GM12878 (cell line): ENCODE results near the gene NUMB. TPM values are rescaled to one million over a fixed set of nuclear protein-coding genes. Genes with fewer than 3 reads are reported as not detected.
A peak's percentile ranks its signal among the peaks of the same experiment; 100 is the strongest.

Experiments
- ATAC-seq: fragments of 200-7000 bp; cut with Tn5 transposase; 3 replicates; pipeline ENCODE4 v1.9.1; 2020; ENCODE audit warnings: mild to moderate bottlenecking, moderate library complexity
- BruUV-seq: library from RNA; stranded (reverse); fragments of 400-500 nt; replicated peaks from 2 replicates; lab custom pipeline; 2021; lab: Mats Ljungman, UMichigan
- CTCF ChIA-PET: fragments of 300-600 bp; sonication (Branson Sonifier 250); formaldehyde crosslinking; extraction: SDS; loops from one replicate; lab custom pipeline; 2021; ENCODE audit warnings: inconsistent platforms; lab: Yijun Ruan, JAX
- POLR2A ChIA-PET: fragments of 350-600 bp; formaldehyde crosslinking; extraction: SDS; loops from one replicate; lab custom pipeline; 2021; ENCODE audit warnings: inconsistent platforms; lab: Charles Lee
- RAD21 ChIA-PET: fragments of 300-600 bp; sonication (Branson Sonifier 250); formaldehyde crosslinking; loops from one replicate; lab custom pipeline; 2023; ENCODE audit warnings: antibody characterized with exemption; ENCODE audit not compliant: unreplicated experiment; lab: Charles Lee
- SMC1A ChIA-PET: fragments of 300-600 bp; sonication (Branson Sonifier 250); formaldehyde crosslinking; loops from one replicate; lab custom pipeline; 2023; ENCODE audit not compliant: unreplicated experiment, uncharacterized antibody; lab: Charles Lee
- DNase-seq: peaks from one replicate; pipeline ENCODE4 v3.0.0-alpha.2; 2011; ENCODE audit warnings: low read depth, low spot score
- FAIRE-seq: peaks from 3 replicates; lab custom pipeline; 2011; peaks lifted over from hg19 to GRCh38; lab: Jason Lieb, UNC
- H2AFZ ChIP-seq: 2 replicates; pipeline ENCODE4 v1.6.0; 2011; ENCODE audit warnings: low read depth, low read length, control low read depth; ENCODE audit not compliant: control insufficient read depth
- H3K27ac ChIP-seq: 2 replicates; pipeline ENCODE4 v1.5.1; 2011; ENCODE audit warnings: control low read depth; ENCODE audit not compliant: control insufficient read depth, insufficient read depth
- H3K27me3 ChIP-seq, 2 experiments: replicated peaks in 1 of 2; 2 replicates each; pipeline versions ENCODE4 v1.6.0 to v1.6.1; 2011; ENCODE audit warnings: low read length in 1 of 2; ENCODE audit not compliant: control insufficient read depth in 2 of 2, insufficient read depth in 2 of 2
- H3K36me3 ChIP-seq, 2 experiments: 2 replicates each; pipeline ENCODE4 v1.5.1; 2011; ENCODE audit warnings: low read length in 1 of 2; ENCODE audit not compliant: control insufficient read depth in 2 of 2, insufficient read depth in 2 of 2
- H3K4me1 ChIP-seq: 2 replicates; pipeline ENCODE4 v1.6.1; 2011; ENCODE audit warnings: mild to moderate bottlenecking, low read length, moderate library complexity, mixed read lengths; ENCODE audit not compliant: control insufficient read depth, insufficient read depth
- H3K4me2 ChIP-seq: 2 replicates; pipeline ENCODE4 v1.6.0; 2011; ENCODE audit warnings: control low read depth; ENCODE audit not compliant: control insufficient read depth, insufficient read depth
- H3K4me3 ChIP-seq: fragments of 200-600 bp; sonication (generic); 2 replicates; pipeline ENCODE4 v1.5.1; 2016
- H3K79me2 ChIP-seq: 2 replicates; pipeline ENCODE4 v1.6.0; 2011; ENCODE audit warnings: low read length; ENCODE audit not compliant: control insufficient read depth, insufficient read depth
- H3K9ac ChIP-seq: 2 replicates; pipeline ENCODE4 v1.8.0; 2011; ENCODE audit warnings: low read length, control low read depth, mixed read lengths; ENCODE audit not compliant: control insufficient read depth, insufficient read depth
- H3K9me3 ChIP-seq: replicated peaks from 3 replicates; pipeline ENCODE4 v1.5.1; 2011; ENCODE audit warnings: mild to moderate bottlenecking, low read length; ENCODE audit not compliant: control insufficient read depth, insufficient read depth
- H4K20me1 ChIP-seq: 2 replicates; pipeline ENCODE4 v1.6.0; 2011; ENCODE audit not compliant: control insufficient read depth, insufficient read depth
- KAT2A ChIP-seq: conservative IDR thresholded peaks from 2 replicates; pipeline ENCODE4 v1.6.1; 2011; ENCODE audit warnings: low read depth, low read length; ENCODE audit not compliant: control insufficient read depth
- NBN ChIP-seq: fragments of 450-650 bp; IDR thresholded peaks from 2 replicates; pipeline ENCODE4 v1.6.1; 2016
- NR2C1 ChIP-seq: fragments of 450-650 bp; IDR thresholded peaks from 2 replicates; pipeline ENCODE4 v1.6.1; 2017; ENCODE audit warnings: antibody characterized with exemption, mild to moderate bottlenecking, moderate library complexity
- SMARCA5 ChIP-seq: fragments of 450-650 bp; IDR thresholded peaks from 2 replicates; pipeline ENCODE4 v1.6.1; 2017; ENCODE audit warnings: mild to moderate bottlenecking
- ZSCAN29 ChIP-seq: fragments of 450-650 bp; IDR thresholded peaks from 2 replicates; pipeline ENCODE4 v1.6.1; 2017; ENCODE audit warnings: mild to moderate bottlenecking, moderate library complexity
- WGBS: methylation state at CpG from one replicate; pipeline ENCODE4 v1.1.6; 2016; ENCODE audit warnings: low lambda C conversion rate; ENCODE audit not compliant: insufficient replicate concordance, insufficient coverage; ENCODE audit errors: missing lambda C conversion rate; 5-methylcytosine and 5-hydroxymethylcytosine counted together
- in situ Hi-C: fragments of 300-500 bp; cut with MboI; formaldehyde crosslinking; loops from 9 replicates; pipeline ENCODE4 v1.14.3; 2018; ENCODE audit warnings: mixed read lengths
- intact Hi-C: fragments of 100-400 bp; cut with micrococcal nuclease; formaldehyde crosslinking; loops from one replicate; pipeline ENCODE4 v1.14.2; 2022; ENCODE audit not compliant: unreplicated experiment
- polyA plus RNA-seq, 11 experiments: library from polyadenylated mRNA; depleted of rRNA in 4 of 11; unstranded in 6 of 11; stranded (reverse) in 5 of 11; fragments of >200 nt; fragmentation: Nextera tagmentation in 4 of 11; fragmentation: Illumina TruSeq in 1 of 11; extraction: Ambion mirVana in 4 of 11; extraction: Trizol in 1 of 11; gene quantifications; 1 replicate in 1 of 11; 2 replicates in 10 of 11; pipeline versions ENCODE4 v1.2.1 to v1.2.3, GENCODE V29; 2011 to 2016; ENCODE audit warnings: inconsistent platforms in 2 of 11, missing spikeins in 2 of 11, low read depth in 1 of 11
- total RNA-seq, 4 experiments: library from RNA; depleted of rRNA in 3 of 4; stranded (reverse); fragments of >200 nt in 3 of 4; fragmentation: Illumina TruSeq in 1 of 4; extraction: Trizol in 1 of 4; gene quantifications; 2 replicates each; pipeline versions ENCODE4 v1.2.1 to v1.2.3, GENCODE V29; 2013 to 2021
- TF ChIP-seq, protein P1 (sequence below): fragments of 450-650 bp; formaldehyde crosslinking; IDR thresholded peaks from 2 replicates; pipeline ENCODE4 v1.4.0; 2022; ENCODE audit warnings: mild to moderate bottlenecking, moderate library complexity
- TF ChIP-seq, protein P2 (sequence below): IDR thresholded peaks from 2 replicates; pipeline ENCODE4 v1.6.1; 2012; ENCODE audit warnings: mild to moderate bottlenecking, low read depth, low read length
- TF ChIP-seq, protein P3 (sequence below): fragments of 450-650 bp; IDR thresholded peaks from 2 replicates; pipeline ENCODE4 v1.6.1; 2017; ENCODE audit warnings: mild to moderate bottlenecking, moderate library complexity

NUMB gene
- total and polyA plus RNA-seq, 10 of the 15 experiments (the other 5 are each of a cell fraction or from before 2014, with no cell fraction given), result 22.0 to 147 (median 48.9) TPM

DNA sequence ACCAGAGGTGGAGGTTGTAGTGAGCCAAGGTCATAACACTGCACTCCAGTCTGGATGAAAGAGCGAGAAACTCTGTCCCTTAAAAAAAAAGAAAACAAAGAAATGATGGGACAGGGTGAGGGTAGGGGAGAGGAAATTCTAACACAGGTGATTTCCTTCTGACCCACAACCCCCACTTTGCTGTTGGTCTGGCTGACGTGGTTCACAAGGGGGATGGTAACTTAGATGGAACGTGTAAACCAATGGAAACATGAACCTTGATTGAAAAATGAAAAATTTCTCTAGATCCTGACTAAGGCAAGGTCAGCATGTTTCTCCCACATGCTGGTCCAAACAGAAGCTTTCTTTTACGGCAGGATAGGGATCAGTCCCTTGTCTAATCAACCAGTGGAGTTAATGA lies 16.6 kb upstream of the NUMB start (continued):
- TF ChIP-seq, protein P1, sequence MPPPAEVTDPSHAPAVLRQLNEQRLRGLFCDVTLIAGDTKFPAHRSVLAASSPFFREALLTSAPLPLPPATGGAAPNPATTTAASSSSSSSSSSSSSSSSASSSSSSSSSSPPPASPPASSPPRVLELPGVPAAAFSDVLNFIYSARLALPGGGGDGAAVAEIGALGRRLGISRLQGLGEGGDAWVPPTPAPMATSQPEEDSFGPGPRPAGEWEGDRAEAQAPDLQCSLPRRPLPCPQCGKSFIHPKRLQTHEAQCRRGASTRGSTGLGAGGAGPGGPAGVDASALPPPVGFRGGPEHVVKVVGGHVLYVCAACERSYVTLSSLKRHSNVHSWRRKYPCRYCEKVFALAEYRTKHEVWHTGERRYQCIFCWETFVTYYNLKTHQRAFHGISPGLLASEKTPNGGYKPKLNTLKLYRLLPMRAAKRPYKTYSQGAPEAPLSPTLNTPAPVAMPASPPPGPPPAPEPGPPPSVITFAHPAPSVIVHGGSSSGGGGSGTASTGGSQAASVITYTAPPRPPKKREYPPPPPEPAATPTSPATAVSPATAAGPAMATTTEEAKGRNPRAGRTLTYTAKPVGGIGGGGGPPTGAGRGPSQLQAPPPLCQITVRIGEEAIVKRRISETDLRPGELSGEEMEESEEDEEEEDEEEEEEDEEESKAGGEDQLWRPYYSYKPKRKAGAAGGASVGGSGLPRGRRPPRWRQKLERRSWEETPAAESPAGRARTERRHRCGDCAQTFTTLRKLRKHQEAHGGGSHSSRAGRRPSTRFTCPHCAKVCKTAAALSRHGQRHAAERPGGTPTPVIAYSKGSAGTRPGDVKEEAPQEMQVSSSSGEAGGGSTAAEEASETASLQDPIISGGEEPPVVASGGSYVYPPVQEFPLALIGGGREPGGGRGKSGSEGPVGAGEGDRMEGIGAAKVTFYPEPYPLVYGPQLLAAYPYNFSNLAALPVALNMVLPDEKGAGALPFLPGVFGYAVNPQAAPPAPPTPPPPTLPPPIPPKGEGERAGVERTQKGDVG (CRISPR knock-in tag), result no peak
- TF ChIP-seq KAT2A, result no peak

DNA sequence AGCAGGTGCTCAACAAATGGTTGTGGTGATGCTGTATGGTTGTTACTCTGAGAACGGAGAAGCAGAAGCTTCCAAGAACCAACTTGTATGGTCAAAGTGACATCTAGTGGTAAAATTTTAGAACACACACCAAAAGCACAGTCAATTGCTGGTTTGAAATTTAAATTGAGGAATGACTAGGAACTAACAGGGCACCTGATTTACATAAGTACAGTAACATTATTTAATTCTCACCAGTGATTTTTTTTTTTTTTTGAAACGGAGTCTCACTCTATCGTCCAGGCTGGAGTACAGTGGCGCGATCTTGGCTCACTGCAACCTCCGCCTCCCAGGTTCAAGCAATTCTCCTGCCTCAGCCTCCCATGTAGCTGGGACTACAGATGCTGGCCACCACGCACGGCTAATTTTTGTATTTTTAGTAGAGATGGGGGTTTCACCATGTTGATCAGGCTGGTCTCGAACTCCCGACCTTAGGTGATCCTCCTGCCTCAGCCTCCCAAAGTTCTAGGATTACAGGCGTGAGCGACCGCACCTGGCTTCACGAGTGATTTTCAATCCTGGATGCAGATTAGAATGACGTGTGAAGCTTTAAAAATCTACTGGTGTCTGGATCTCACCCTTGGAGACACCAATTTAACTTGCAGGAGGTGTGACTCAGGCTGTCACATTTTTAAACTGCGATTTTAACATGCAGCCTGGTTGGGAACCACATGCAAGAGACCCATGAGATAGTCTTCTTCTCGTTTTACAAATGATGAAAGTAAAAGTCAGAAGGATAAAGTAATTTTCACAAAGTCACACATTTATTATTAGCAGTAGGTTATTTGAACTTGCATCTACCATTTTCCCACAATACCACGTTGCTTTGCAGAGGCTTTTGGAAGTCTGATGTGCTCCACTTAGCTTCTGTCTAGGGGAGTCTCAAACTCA lies 14.1 kb upstream of the NUMB start:
- ChIA-PET SMC1A (interaction anchor here (0.6 to 17.1 kb wide), 47 partner anchors 8 to 957 kb away, joined by 3 to 311 read pairs (median 5); no protein-coding TSS in a partner anchor), POLR2A (interaction anchor here (0.6 to 7.5 kb wide), 18 partner anchors 9 to 748 kb away, joined by 3 to 42 read pairs (median 4); partner anchors contain the start of genes NUMB and PSEN1), CTCF (interaction anchor here (0.6 to 19.2 kb wide), 46 partner anchors 9 to 993 kb away, joined by 3 to 252 read pairs (median 6); partner anchors contain the start of genes ACOT2, NUMB and RIOX1), RAD21 (interaction anchor here (0.6 to 26.5 kb wide), 44 partner anchors 10 to 751 kb away, joined by 3 to 591 read pairs (median 5); partner anchors contain the start of genes ACOT2, NUMB, PSEN1 and RIOX1)
- Histone ChIP-seq H3K4me2 (no peak overlapping the region), H3K27ac (peak overlapping the region; percentile 29; the same call in 1 of the 2 replicates), H3K9ac (no peak overlapping the region), H3K9me3 (no peaks in the 10 kb centered on the region), H3K36me3 (no peaks in the 10 kb centered on the region), H2AFZ (no peak overlapping the region; the same call in none of the 2 replicates), H3K4me3 (no peak overlapping the region), H3K27me3 (no peaks in the 10 kb centered on the region), H4K20me1 (no peaks in the 10 kb centered on the region), H3K4me1 (peaks cover 15% of the 10 kb centered on the region), H3K79me2 (no peaks in the 10 kb centered on the region)
- in situ Hi-C loops (loop anchor here (5.0 to 10.0 kb wide), 2 partner anchors 305 to 958 kb away; no protein-coding TSS in a partner anchor), intact Hi-C loops (loop anchor here (1.0 to 5.0 kb wide), 4 partner anchors 177 to 299 kb away; no protein-coding TSS in a partner anchor)
- DNase-seq (peak; percentile 57), FAIRE-seq (peak; percentile 89), ATAC-seq (peak; percentile 86)
- WGBS, result 35% methylated on average over 18 of the region's 18 CpGs
- BruUV-seq, result no TSS peak
- TF ChIP-seq ZSCAN29 (no peak), SMARCA5 (peak; percentile 78; the same call in 1 of the 2 replicates), NBN (peak; percentile 61), NR2C1 (no peak)
- TF ChIP-seq, protein P2, sequence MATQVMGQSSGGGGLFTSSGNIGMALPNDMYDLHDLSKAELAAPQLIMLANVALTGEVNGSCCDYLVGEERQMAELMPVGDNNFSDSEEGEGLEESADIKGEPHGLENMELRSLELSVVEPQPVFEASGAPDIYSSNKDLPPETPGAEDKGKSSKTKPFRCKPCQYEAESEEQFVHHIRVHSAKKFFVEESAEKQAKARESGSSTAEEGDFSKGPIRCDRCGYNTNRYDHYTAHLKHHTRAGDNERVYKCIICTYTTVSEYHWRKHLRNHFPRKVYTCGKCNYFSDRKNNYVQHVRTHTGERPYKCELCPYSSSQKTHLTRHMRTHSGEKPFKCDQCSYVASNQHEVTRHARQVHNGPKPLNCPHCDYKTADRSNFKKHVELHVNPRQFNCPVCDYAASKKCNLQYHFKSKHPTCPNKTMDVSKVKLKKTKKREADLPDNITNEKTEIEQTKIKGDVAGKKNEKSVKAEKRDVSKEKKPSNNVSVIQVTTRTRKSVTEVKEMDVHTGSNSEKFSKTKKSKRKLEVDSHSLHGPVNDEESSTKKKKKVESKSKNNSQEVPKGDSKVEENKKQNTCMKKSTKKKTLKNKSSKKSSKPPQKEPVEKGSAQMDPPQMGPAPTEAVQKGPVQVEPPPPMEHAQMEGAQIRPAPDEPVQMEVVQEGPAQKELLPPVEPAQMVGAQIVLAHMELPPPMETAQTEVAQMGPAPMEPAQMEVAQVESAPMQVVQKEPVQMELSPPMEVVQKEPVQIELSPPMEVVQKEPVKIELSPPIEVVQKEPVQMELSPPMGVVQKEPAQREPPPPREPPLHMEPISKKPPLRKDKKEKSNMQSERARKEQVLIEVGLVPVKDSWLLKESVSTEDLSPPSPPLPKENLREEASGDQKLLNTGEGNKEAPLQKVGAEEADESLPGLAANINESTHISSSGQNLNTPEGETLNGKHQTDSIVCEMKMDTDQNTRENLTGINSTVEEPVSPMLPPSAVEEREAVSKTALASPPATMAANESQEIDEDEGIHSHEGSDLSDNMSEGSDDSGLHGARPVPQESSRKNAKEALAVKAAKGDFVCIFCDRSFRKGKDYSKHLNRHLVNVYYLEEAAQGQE, result no peak
- TF ChIP-seq, protein P3, sequence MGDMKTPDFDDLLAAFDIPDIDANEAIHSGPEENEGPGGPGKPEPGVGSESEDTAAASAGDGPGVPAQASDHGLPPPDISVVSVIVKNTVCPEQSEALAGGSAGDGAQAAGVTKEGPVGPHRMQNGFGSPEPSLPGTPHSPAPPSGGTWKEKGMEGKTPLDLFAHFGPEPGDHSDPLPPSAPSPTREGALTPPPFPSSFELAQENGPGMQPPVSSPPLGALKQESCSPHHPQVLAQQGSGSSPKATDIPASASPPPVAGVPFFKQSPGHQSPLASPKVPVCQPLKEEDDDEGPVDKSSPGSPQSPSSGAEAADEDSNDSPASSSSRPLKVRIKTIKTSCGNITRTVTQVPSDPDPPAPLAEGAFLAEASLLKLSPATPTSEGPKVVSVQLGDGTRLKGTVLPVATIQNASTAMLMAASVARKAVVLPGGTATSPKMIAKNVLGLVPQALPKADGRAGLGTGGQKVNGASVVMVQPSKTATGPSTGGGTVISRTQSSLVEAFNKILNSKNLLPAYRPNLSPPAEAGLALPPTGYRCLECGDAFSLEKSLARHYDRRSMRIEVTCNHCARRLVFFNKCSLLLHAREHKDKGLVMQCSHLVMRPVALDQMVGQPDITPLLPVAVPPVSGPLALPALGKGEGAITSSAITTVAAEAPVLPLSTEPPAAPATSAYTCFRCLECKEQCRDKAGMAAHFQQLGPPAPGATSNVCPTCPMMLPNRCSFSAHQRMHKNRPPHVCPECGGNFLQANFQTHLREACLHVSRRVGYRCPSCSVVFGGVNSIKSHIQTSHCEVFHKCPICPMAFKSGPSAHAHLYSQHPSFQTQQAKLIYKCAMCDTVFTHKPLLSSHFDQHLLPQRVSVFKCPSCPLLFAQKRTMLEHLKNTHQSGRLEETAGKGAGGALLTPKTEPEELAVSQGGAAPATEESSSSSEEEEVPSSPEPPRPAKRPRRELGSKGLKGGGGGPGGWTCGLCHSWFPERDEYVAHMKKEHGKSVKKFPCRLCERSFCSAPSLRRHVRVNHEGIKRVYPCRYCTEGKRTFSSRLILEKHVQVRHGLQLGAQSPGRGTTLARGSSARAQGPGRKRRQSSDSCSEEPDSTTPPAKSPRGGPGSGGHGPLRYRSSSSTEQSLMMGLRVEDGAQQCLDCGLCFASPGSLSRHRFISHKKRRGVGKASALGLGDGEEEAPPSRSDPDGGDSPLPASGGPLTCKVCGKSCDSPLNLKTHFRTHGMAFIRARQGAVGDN, result peak; percentile 79
